Stimulated activated naive CD8-positive, alpha-beta T cell treated with anti-CD3 and anti-CD28 coated beads, Interleukin-15, amount 100 ng/mL, for 72 hours (primary cell): ENCODE results near the gene LARGE1.
A peak's percentile ranks its signal among the peaks of the same experiment; 100 is the strongest.

Experiments
- ATAC-seq: fragments of 150-1000 bp; cut with Tn5 transposase; 2 replicates; pipeline ENCODE4 v1.10.0; 2021; ENCODE audit warnings: mild to moderate bottlenecking, moderate library complexity
- DNase-seq, 2 donors: peaks; one replicate each; pipeline ENCODE4 v3.0.0; 2021 to 2022
- H3K27ac Mint-ChIP-seq, 2 donors: one replicate each; pipeline ENCODE4 v1.8.0; 2022; ENCODE audit warnings: mild to moderate bottlenecking in 2 of 2, mixed read lengths in 2 of 2, moderate library complexity in 2 of 2
- H3K27me3 Mint-ChIP-seq: one replicate; pipeline ENCODE4 v1.8.0; 2022; ENCODE audit warnings: mixed read lengths
- H3K4me1 Mint-ChIP-seq: one replicate; pipeline ENCODE4 v1.8.0; 2022; ENCODE audit warnings: mild to moderate bottlenecking, mixed read lengths
- H3K4me3 Mint-ChIP-seq, 2 donors: one replicate each; pipeline ENCODE4 v1.8.0; 2022; ENCODE audit warnings: mild to moderate bottlenecking in 2 of 2, mixed read lengths in 2 of 2, moderate library complexity in 1 of 2
- H3K9me3 Mint-ChIP-seq, 2 donors: one replicate each; pipeline ENCODE4 v1.8.0; 2022; ENCODE audit warnings: mixed read lengths in 2 of 2

LARGE1 gene

GRCh38 chr22:33328789-33329296 is 591.4 kb downstream of the LARGE1 start:
- no peak overlapping the region for H3K4me3 Mint-ChIP-seq
- no peak for DNase-seq
- no peaks in the 10 kb centered on the region for H3K4me1 Mint-ChIP-seq
- no peak for ATAC-seq
- H3K27ac Mint-ChIP-seq, result no peak overlapping the region
- H3K9me3 Mint-ChIP-seq, result peaks cover 5 to 8% of the 10 kb centered on the region in 2 donors
- H3K27me3 Mint-ChIP-seq, result peaks cover 6% of the 10 kb centered on the region

- ATAC-seq (no peak), DNase-seq (no peak)
- Mint-ChIP-seq H3K4me1 (no peaks in the 10 kb centered on the region), H3K27me3 (no peaks in the 10 kb centered on the region), H3K27ac (no peak overlapping the region), H3K4me3 (no peak overlapping the region), H3K9me3 (peaks cover 5 to 8% of the 10 kb centered on the region in 2 donors)
Observed at GRCh38 chr22:33327348-33327860, 592.9 kb downstream of the LARGE1 start.

GRCh38 chr22:33326540-33327295 is 593.6 kb downstream of the LARGE1 start:
- Mint-ChIP-seq H3K27ac (no peak overlapping the region), H3K4me1 (peaks cover under 1% of the 10 kb centered on the region)
- DNase-seq, result no peak

GRCh38 chr22:33325232-33326004 is 594.9 kb downstream of the LARGE1 start:
- ATAC-seq (no peak), DNase-seq (no peak)
- peaks cover 6% of the 10 kb centered on the region for H3K4me1 Mint-ChIP-seq
- H3K4me3 Mint-ChIP-seq, result no peak overlapping the region
- H3K9me3 Mint-ChIP-seq, result no peaks in the 10 kb centered on the region
- no peaks in the 10 kb centered on the region for H3K27me3 Mint-ChIP-seq
- no peak overlapping the region for H3K27ac Mint-ChIP-seq

More at GRCh38 chr22:33326540-33327295, 593.6 kb downstream of the LARGE1 start:
- Mint-ChIP-seq H3K9me3 (peaks cover 2 to 4% of the 10 kb centered on the region in 2 donors), H3K4me3 (no peak overlapping the region), H3K27me3 (no peaks in the 10 kb centered on the region)
- no peak for ATAC-seq

- H3K27ac Mint-ChIP-seq, result no peak overlapping the region
- peaks cover 6% of the 10 kb centered on the region for H3K4me1 Mint-ChIP-seq
- no peak overlapping the region for H3K4me3 Mint-ChIP-seq
- no peaks in the 10 kb centered on the region for H3K27me3 Mint-ChIP-seq
- no peak for ATAC-seq
- H3K9me3 Mint-ChIP-seq, result no peaks in the 10 kb centered on the region
- no peak for DNase-seq
Observed at GRCh38 chr22:33324228-33324627, 596.0 kb downstream of the LARGE1 start.

GRCh38 chr22:33321466-33321865 is 598.8 kb downstream of the LARGE1 start:
- Mint-ChIP-seq H3K4me1 (peaks cover 6% of the 10 kb centered on the region), H3K27me3 (no peaks in the 10 kb centered on the region), H3K4me3 (no peak overlapping the region), H3K9me3 (peaks cover 0 to 4% of the 10 kb centered on the region in 2 donors), H3K27ac (no peak overlapping the region)
- DNase-seq (no peak), ATAC-seq (no peak)

- DNase-seq, result no peak
- H3K27ac Mint-ChIP-seq, result no peak overlapping the region
- ATAC-seq, result no peak
Observed at GRCh38 chr22:33315954-33316353, 604.3 kb downstream of the LARGE1 start.

GRCh38 chr22:33315117-33315516 is 605.2 kb downstream of the LARGE1 start:
- no peak overlapping the region for H3K4me3 Mint-ChIP-seq

More at GRCh38 chr22:33315954-33316353, 604.3 kb downstream of the LARGE1 start:
- Mint-ChIP-seq H3K9me3 (peaks cover 0 to 4% of the 10 kb centered on the region in 2 donors), H3K4me3 (no peak overlapping the region), H3K27me3 (no peaks in the 10 kb centered on the region), H3K4me1 (no peaks in the 10 kb centered on the region)

GRCh38 chr22:33314316-33314715 is 606.0 kb downstream of the LARGE1 start:
- Mint-ChIP-seq H3K27me3 (no peaks in the 10 kb centered on the region), H3K4me3 (no peak overlapping the region), H3K27ac (no peak overlapping the region), H3K9me3 (peaks cover 0 to 4% of the 10 kb centered on the region in 2 donors), H3K4me1 (no peaks in the 10 kb centered on the region)
- ATAC-seq (no peak), DNase-seq (no peak)

More at GRCh38 chr22:33315117-33315516, 605.2 kb downstream of the LARGE1 start:
- ATAC-seq, result no peak
- Mint-ChIP-seq H3K9me3 (peaks cover 0 to 4% of the 10 kb centered on the region in 2 donors), H3K4me1 (no peaks in the 10 kb centered on the region), H3K27me3 (no peaks in the 10 kb centered on the region), H3K27ac (no peak overlapping the region)
- DNase-seq, result no peak

- H3K9me3 Mint-ChIP-seq, result no peaks in the 10 kb centered on the region
- ATAC-seq, result no peak
- H3K27ac Mint-ChIP-seq, result peak overlapping the region in 1 of 2 donors; percentile 34
- H3K4me1 Mint-ChIP-seq, result peaks cover 5% of the 10 kb centered on the region
- no peak overlapping the region for H3K4me3 Mint-ChIP-seq
- no peak for DNase-seq
- peaks cover 10% of the 10 kb centered on the region for H3K27me3 Mint-ChIP-seq
Observed at GRCh38 chr22:33303099-33303498, 617.2 kb downstream of the LARGE1 start.

GRCh38 chr22:33302549-33302948 is 617.7 kb downstream of the LARGE1 start:
- peaks cover 10% of the 10 kb centered on the region for H3K27me3 Mint-ChIP-seq
- H3K27ac Mint-ChIP-seq, result no peak overlapping the region
- ATAC-seq (no peak), DNase-seq (no peak)
- H3K4me1 Mint-ChIP-seq, result peaks cover 5% of the 10 kb centered on the region
- no peaks in the 10 kb centered on the region for H3K9me3 Mint-ChIP-seq
- H3K4me3 Mint-ChIP-seq, result no peak overlapping the region

- Mint-ChIP-seq H3K4me1 (peaks cover 5% of the 10 kb centered on the region), H3K4me3 (no peak overlapping the region), H3K9me3 (no peaks in the 10 kb centered on the region), H3K27ac (no peak overlapping the region), H3K27me3 (peaks cover 10% of the 10 kb centered on the region)
- ATAC-seq (peak; percentile 70), DNase-seq (peak; percentile 52 to 57)
Observed at GRCh38 chr22:33302049-33302545, 618.2 kb downstream of the LARGE1 start.

GRCh38 chr22:33300165-33300564 is 620.1 kb downstream of the LARGE1 start:
- Mint-ChIP-seq H3K4me3 (no peak overlapping the region), H3K4me1 (peaks cover 5% of the 10 kb centered on the region), H3K9me3 (no peaks in the 10 kb centered on the region), H3K27ac (no peak overlapping the region), H3K27me3 (peaks cover 10% of the 10 kb centered on the region)
- DNase-seq (no peak), ATAC-seq (no peak)

GRCh38 chr22:33299245-33299956 is 620.9 kb downstream of the LARGE1 start:
- peaks cover 10% of the 10 kb centered on the region for H3K27me3 Mint-ChIP-seq
- no peaks in the 10 kb centered on the region for H3K9me3 Mint-ChIP-seq
- H3K27ac Mint-ChIP-seq, result no peak overlapping the region
- DNase-seq, result no peak
- H3K4me3 Mint-ChIP-seq, result no peak overlapping the region
- ATAC-seq, result no peak
- peaks cover 5% of the 10 kb centered on the region for H3K4me1 Mint-ChIP-seq

- no peak overlapping the region for H3K4me3 Mint-ChIP-seq
- H3K4me1 Mint-ChIP-seq, result no peaks in the 10 kb centered on the region
- H3K27me3 Mint-ChIP-seq, result peaks cover under 1% of the 10 kb centered on the region
- DNase-seq, result no peak
- no peak for ATAC-seq
- H3K27ac Mint-ChIP-seq, result no peak overlapping the region
- H3K9me3 Mint-ChIP-seq, result no peaks in the 10 kb centered on the region
Observed at GRCh38 chr22:33296941-33297340, 623.3 kb downstream of the LARGE1 start.
